Stimulated activated CD4-positive, alpha-beta T cell treated with anti-CD3 and anti-CD28 coated beads, Interleukin-1b, Interleukin-23, amount 100 ng/mL, for 24 hours (primary cell): ENCODE results near the gene TUB.

Experiments used
- DNase-seq, 4 experiments: peaks; one replicate each; pipeline ENCODE4 v3.0.0-alpha.2; 2020; ENCODE audit warnings: low read depth in 4 of 4, low spot score in 1 of 4

Gene TUB

GRCh38 chr11:8089791-8090510 lies 8.9 kb downstream of the TUB start:
- DNase-seq = no peak

DNA sequence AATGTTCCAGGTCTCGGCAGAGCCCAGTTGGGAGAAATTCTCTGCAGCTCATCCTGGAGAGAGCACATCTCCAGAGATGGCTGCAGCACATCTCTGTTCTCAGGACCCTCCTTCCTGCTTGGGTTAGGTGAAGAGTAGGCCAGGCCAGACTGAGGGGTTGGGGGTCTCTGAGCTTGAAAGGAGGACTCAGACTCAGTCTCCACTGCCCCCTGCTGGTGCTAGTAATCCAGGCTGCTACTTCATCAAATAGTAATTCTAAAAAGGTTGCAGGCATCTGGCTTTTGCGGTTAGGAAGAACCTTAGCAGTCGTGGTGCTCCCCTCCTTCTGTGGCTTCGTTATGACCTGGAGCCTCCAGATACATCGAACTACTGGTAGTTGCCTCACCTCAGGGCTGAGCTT lies 9.7 kb downstream of the TUB start:
- peak in 1 of 4 experiments; percentile 28 for DNase-seq

GRCh38 chr11:8091721-8092120 lies 10.7 kb downstream of the TUB start:
- no peak for DNase-seq

DNA sequence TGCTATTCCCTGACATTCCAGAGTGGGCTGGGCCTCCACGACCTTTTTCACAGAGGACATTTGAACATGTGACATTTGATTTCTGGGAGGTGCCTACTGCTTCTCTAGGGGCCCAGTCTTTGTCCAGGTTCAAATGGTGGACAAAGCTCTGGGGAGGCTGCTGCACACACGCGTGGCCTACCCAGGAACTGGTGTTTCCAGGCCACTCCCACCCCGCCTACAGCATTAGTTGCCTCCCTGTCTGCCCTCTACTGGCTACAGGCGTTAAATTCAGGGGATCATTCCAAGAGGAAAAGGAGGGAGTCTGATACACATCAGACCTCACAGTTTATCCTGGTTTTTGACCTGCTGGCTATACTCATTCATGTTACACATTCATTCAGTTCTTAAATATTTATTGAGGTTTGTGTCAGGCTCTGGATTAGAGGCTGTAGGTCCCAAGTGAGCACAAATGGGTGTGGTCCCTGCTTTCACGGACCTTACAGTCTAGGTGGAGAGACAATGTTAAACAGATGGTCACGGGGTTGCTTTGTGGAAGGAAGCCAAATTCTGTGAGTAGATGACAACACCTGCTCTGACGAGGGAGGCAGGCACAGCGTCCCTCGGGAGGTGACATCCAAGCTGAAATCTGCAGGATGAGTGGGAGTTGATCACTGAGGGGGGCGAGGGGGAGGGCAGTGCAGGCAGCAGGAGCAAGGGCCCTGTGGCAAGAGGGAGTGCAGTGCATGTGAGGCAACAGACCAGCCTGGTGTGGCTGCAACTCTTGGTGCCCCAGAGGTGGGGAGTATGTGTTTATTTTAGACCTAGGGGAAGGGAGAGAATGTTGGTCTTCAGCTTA lies 11.8 kb downstream of the TUB start:
- DNase-seq = peak in 3 of 4 experiments; percentile 7 to 42 (median 25)

- DNase-seq = no peak
Observed at GRCh38 chr11:8093931-8094575, 13.0 kb downstream of the TUB start.

GRCh38 chr11:8094656-8095055 lies 13.6 kb downstream of the TUB start:
- DNase-seq = no peak

- DNase-seq = no peak
Observed at GRCh38 chr11:8095371-8095770, 14.4 kb downstream of the TUB start.

DNA sequence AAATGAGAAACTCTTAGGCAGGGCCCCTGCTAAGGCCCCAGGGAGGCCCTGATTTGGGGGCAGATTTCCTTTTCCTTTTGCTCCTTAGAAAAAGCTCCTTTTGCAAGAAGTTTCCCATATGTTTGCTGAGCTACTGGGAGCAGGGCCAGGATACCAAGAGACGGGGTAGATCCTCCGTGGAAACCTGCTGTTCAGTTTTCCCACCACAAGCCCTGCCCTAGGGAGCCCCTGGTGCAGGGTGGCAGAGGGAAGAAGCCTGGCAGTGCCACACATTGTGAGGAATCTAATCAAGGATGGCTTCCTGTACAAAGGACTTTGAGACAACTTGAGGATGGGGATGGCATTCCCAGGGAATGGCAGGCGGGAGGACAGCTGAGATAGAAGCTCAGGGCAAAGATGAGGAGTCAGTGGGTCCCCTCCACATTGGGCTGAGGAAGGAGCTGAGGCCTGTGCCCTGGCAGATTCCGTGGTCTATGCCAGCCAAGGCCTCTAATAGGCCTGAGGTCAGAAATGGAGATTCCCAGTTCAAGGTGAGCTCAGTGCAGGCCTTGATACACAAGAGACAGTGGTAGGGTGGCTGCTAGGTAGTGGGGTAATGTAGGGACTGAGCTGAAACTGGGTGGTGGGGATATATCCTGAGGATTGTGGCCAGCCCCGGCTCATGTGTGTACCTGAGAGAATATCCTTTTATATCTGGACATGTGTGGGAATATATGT lies 15.0 kb downstream of the TUB start:
- no peak for DNase-seq

GRCh38 chr11:8096575-8096974 lies 15.6 kb downstream of the TUB start:
- no peak for DNase-seq

DNA sequence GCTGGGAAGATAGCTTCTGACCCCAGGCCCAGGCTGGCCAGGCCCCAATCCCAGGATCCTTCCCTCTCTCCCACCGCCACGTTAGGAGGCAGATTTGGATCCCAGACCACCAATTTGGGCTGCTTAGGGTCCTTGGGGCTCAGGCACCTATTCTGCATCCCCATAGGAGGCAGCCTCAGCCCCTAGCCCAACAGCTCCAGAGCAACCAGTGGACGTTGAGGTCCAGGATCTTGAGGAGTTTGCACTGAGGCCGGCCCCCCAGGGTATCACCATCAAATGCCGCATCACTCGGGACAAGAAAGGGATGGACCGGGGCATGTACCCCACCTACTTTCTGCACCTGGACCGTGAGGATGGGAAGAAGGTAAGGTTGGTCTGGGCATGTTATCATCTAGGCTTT lies 16.1 kb downstream of the TUB start:
- DNase-seq = no peak

DNA sequence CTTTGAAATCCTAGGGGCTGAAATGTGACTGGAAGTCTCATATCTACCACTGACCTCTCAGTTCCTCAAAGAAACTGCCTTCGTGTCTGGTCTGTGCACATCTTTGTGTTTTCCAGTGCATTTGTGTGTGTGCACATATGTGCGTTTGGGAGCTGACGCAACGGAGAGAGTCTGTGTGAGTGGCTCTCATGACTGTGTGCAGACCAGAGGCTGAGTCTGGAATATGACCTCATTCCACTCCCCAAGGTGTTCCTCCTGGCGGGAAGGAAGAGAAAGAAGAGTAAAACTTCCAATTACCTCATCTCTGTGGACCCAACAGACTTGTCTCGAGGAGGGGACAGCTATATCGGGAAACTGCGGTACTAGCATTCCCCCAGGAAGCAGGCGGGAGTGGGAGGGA lies 16.5 kb downstream of the TUB start:
- DNase-seq = no peak

DNA sequence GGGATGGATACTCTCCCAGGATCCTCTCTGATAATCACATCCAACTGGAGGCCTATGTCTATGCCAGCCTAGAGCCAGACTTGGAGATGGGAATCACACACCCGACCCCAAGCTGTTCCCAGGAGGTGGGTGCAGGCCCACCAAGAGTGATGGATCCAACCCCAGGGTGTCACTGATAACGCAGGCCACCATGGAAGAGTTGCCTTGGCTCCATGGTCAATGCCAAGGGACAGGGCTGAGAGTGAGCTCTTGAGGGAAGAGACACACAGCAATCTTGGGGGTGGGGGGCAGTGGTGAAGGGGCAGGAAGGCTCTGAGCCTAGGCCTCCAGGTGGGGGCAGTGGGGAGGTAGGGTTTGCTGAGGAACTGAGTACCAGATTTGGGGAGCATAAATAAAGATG lies 16.9 kb downstream of the TUB start:
- DNase-seq = no peak

GRCh38 chr11:8098361-8098760 lies 17.4 kb downstream of the TUB start:
- DNase-seq = no peak

DNA sequence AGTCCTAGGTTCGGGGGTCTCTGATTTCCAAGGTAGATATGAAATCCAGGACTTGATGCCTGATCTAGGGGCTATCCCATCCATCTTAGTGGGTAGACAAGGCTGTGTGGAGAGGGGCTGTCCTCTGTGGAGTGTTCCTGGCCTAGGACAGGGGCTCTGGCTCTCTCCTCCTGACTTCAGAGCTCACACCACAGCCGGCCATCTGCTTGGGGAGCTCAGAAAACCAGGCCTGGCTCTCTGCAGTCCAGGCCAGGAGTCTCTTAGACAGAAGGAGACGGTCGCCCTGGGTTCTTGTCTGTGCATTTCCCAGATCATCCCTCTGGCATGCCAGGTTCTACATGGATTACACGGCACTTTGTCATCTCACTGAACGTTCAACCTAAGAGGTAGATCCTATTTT lies 17.9 kb downstream of the TUB start:
- DNase-seq = no peak

DNA sequence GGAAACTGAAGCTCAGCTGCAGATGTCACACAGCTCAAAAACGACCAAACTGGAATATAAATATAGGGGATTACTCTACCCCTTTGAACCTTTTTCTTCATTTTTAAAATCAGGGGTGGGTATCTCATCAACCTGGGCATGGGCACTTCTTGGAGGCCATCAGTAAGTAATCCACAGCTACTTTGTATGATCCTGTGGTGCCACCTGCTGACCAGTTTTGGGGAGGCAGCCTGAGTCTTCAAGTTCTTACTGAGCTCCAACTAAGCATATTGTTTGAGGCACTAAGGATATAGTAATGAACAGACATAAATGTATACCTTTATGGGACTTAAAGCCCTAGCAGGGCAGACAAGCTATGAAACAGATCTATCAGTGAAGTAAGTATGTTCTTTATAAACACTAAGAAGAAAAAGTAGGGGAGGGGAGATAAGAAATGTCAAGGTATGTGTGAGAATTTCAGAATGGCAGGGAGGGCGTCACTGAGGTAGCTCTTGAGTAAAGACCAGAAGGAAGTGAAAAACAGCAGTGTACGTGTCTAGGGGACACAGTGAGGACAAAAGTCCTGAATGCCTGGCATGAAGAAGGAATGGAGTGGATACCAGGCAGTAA lies 18.4 kb downstream of the TUB start:
- peak; percentile 38 to 57 (median 48) for DNase-seq

DNA sequence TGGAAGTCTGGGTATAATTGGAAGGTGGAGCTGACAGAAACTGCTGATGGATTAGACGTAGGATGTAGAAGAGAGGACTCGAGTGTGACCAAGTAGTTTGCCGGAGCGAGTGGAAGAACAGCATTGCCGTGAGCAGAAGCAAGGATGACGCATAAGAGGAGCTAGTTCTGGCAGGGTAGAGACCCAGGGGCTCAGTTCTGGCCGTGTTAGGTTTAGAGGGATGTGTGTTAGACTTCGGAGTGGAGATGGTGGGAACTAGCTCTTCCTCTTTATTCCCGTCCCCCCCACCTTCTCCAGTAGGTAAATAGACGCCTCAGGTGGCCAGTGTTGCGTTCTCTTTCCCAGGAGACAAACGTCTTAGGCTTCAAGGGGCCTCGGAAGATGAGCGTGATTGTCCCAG lies 19.1 kb downstream of the TUB start:
- DNase-seq = no peak

DNA sequence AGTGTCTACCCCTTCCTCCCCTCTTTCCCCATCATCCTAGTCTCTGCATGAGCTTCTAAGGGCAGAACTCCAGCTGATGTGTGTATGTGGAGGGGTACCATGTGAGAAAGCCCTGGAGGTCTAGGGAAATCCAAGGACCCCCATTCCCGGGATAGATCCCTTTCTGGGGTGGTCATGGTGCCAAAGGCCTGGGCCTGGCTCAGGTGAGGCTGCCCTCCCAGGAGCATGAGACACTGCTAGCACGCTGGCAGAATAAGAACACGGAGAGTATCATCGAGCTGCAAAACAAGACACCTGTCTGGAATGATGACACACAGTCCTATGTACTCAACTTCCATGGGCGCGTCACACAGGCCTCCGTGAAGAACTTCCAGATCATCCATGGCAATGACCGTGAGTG lies 19.6 kb downstream of the TUB start:
- DNase-seq = no peak

GRCh38 chr11:8101421-8101820 lies 20.4 kb downstream of the TUB start:
- no peak for DNase-seq

- no peak for DNase-seq
Observed at GRCh38 chr11:8102296-8102915, 21.4 kb downstream of the TUB start.

DNA sequence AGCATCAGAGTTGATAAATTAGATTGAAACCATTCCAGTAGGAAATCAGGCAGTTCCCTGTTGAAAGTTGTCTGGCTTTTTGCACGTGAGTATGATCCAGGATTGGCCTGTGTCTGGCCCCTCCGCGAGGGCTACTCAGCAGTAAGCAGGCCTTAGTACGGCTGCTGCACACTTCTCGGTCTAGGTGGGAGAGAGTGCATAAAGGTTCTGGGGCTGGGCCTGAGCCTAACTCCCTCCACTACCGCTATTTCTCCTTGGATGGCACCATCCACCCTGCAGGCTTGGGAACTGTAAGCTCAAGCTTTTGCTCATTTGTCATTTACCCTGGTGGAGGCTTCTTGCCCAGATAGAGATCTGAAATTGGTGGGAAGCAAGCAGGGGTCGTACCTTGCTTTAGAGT lies 22.0 kb downstream of the TUB start:
- no peak for DNase-seq

GRCh38 chr11:8103909-8104308 lies 22.9 kb downstream of the TUB start:
- no peak for DNase-seq
